ENCODE measurements around the gene FAM219B.
"Not testable (repeated sequence)": the region's sequence is repeated elsewhere in the genome, so short reads cannot be mapped to it uniquely, and the experiment has no call there.

The FAM219B gene

GRCh38 chr15:74902295-74903075 lies 4.2 kb downstream of the FAM219B start:
- DNase-seq: no peak

DNA sequence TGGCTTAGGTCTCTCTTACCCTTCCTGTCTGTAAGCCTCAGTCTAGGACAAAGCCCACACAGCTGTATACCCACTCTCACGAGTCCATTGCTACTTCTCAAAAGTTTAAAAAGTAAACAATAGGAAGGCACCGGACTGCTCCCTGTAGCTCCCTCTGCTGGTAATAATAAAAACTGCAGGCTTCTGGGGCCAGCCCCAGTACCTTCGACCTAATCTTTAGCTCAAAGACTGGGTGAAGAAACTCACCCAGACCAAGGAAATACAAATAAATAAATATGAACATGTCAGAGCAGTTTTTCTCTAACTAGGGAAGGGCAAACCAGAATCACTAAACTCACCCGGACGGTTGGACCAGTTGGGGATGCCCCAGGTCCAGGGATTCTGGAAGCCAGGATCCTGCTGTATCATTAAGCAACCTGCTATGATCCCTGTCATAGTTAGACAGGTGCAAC lies 5.0 kb downstream of the FAM219B start:
- DNase-seq: peak; percentile 87

GRCh38 chr15:74897300-74897701 lies 9.3 kb downstream of the FAM219B start:
- DNase-seq: no peak

DNA sequence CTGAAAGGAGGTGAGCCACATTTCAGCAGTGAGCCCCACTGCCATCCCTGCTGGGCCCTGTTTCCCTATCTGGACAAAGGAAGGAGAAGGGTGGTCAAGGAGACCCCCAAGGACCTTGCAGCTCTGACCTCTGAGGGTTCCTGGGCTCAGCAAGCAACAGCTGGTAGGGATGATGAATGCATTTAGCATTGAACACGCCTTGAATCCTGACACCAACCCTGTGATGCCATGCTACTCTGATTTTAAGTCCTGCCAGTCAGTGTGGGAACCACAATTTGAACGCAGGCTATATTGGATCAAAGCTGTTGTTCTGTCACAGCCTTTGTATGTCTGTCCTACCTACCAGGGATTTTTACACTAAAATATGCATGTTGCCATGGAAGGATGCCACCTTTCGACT lies 10.3 kb downstream of the FAM219B start:
- no peak for DNase-seq

GRCh38 chr15:74895830-74896229 lies 10.8 kb downstream of the FAM219B start:
- no peak for DNase-seq

DNA sequence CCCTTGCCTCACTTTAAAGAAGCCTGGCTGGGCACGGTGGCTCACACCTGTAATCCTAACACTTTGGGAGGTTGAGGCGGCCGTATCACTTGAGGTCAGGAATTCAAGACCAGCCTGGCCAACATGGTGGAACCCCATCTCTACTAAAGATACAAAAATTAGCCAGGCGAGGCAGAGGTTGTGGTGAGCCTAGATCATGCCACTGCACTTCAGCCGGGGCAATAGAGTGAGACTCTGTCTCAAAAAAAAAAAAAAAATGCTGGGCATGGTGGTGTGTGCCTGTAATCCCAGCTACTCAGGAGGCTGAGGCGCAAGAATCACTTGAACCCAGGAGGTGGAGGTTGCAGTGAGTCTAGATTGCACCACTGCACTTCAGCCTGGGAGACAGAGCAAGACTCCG lies 12.3 kb downstream of the FAM219B start:
- DNase-seq: not testable (repeated sequence)

- no peak for DNase-seq
Measured at GRCh38 chr15:74893627-74894026, 13.0 kb downstream of the FAM219B start.

DNA sequence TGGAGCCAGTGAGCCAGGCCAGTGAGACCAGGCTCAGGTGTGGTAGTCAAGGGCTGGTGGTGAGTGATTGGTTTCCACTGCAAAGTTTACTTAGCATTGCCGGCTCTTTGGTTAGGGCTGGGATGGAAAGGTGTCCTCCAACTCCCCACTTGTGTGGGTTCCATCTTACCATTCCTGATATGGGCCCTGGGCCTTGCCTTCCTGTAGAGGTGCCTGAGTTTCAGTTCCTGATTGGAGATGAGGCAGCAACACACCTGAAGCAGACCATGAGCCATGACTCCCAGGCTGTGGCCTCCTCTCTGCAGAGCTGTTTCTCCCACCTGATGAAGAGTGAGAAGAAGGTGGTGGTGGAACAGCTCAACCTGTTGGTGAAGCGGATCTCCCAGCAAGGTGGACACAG lies 13.7 kb downstream of the FAM219B start:
- no peak for DNase-seq

DNA sequence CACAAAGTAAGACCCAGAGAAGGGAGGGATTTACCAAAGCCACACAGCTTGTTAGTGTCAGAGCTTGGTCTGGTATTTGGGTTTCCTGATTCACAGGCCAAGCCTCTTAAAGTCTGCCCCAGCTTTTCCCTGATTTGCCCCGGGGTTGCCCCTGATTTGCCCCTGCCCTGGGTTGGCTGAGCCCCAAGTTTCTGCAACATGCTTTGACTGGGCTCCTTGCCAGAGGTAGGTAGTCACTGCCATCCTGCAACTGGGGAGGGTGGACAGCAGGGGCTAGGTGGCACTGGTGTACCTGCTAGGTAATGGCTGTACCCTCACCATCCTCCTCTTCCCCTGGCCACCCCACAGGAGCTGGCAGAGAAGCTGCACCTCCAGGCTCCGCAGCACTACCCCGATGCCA lies 14.3 kb downstream of the FAM219B start:
- DNase-seq: no peak

DNA sequence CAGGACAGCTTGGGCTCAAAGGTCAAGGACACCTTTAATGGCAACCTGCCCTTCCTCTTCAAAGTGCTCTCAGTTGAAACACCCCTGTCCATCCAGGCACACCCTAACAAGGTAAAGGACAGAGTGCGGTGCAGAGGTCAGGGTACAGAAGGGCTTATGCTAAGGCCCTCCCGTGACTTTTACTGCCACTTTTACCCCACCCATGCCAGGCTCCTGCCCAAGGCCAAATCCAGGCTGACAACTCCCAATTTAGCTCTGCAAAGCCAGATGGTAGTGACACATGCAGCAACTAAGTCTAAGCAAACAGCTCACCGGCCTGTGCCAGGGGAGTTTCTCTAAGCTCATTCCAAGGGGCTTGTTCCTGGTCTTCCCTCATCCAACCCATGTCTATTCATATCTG lies 15.2 kb downstream of the FAM219B start:
- DNase-seq: no peak

- peak; percentile 29 for DNase-seq
Measured at GRCh38 chr15:74890665-74890960, 16.0 kb downstream of the FAM219B start.

DNA sequence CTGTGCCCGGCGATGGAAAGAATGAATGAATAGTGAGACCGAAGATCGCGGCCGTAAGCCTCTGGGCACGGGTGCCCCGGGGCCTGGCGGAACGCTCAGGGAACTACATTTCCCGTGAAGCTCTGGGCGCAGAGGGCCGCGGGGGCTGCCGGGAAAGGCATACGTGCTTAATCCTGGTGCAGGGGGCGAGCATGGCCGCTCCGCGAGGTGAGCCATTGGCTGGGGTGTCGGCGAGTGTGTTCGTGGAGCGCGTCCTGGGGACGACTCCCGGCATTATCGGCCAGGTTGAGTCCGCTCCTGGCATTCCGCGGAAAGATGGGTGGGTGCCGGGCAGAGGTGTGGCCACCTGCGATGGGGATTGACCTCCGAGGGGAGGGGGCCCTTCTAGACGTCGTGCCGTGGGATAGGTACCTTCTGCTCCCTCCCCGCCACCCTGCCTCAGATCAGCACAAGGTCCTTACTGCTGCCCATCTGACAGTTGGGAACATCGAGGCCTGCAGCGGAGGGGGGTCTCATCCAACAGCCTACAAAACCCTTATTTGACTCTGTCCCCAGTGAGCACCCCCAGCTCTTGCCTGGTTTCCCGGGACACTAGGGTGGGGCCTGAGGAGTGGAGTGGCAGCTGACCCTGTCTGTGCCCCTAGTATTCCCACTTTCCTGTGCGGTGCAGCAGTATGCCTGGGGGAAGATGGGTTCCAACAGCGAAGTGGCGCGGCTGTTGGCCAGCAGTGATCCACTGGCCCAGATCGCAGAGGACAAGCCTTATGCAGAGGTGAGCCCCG lies 16.6 kb downstream of the FAM219B start, which contains the start of gene MPI:
MPI (plus strand) TSS at position 160 of the 782 bp plus-strand sequence; CDS start at position 192, 32 bp downstream.
- DNase-seq: peak; percentile 81

DNA sequence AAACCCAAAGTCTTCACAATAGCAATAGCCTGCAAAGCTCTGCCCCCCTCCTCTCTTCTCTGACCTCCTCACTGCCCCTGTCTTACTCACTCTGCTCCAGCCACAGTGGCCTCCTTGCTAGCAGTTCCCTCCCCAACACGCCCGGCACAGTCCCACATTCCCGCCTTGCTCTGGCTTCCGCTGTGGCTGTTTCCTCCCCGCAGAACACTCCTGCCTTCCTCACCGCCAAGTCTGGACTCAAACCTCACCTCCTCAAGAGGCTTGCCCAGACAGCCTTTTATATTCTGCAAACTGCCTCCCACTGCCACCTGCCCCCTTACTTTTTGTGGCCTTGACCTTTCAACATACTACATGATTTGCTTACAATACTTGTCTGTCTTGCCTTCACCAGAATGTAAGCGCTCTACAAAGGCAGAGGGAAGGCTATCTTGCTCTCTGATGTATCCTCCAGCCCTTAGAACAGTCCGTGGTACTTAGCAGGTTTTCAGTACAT lies 17.2 kb downstream of the FAM219B start:
- DNase-seq: no peak

GRCh38 chr15:74888716-74889115 lies 17.9 kb downstream of the FAM219B start:
- DNase-seq: no peak

- not testable (repeated sequence) for DNase-seq
Measured at GRCh38 chr15:74887537-74888193, 19.0 kb downstream of the FAM219B start.

- no peak for DNase-seq
Measured at GRCh38 chr15:74885461-74885860, 21.2 kb downstream of the FAM219B start.

- no peak for DNase-seq
Measured at GRCh38 chr15:74884428-74885223, 22.0 kb downstream of the FAM219B start.

GRCh38 chr15:74882528-74882927 lies 24.1 kb downstream of the FAM219B start:
- no peak for DNase-seq

DNA sequence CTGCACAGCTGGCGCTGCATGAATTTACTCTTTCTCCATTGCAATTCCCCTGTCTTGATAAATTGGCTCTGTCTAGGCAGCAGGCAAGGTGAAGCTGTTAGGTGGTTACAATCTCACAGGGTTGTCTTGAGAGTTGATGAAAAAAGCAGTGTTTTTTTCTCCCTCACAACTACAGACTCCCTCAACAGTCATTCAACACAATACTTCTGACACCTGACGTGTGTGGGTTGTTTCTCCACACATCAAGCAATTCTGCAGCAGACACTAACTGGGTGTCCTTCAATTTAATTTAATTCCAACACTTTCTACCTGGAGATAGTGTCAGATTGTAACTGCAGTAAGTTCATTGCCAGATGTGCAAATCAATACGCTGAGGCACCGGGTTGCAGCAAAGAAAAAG lies 28.4 kb downstream of the FAM219B start:
- no peak for DNase-seq

DNA sequence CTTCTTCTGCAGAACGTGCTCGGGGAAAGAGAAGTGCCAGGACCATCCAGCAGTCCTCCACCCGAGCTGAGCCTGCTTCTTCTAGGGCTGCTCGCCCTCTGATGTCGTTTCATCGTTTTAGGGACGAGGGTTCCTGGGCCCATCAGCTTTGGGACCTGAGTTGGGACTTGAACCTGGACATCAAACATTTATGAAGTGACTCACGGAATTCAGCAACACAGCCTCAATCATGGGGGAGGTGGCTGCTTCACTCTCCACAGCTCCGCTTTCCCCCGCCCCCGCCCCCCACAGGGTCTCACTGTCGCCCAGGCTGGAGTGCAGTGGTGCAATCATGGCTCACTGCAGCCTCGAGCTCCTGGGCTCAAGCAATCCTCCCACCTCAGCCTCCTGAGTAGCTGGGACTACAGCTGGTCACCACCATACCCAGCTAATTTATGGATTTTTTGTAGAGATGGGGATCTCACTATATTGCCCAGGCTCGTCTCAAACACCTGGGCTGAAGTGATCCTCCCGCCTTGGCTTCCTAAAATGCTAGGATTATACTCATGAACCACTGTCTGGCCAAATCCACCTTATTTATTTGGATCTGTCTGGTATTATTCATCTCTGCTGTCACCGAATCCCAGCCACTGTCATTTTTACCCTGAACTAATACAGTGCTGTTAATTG lies 32.8 kb downstream of the FAM219B start:
- no peak for DNase-seq

DNA sequence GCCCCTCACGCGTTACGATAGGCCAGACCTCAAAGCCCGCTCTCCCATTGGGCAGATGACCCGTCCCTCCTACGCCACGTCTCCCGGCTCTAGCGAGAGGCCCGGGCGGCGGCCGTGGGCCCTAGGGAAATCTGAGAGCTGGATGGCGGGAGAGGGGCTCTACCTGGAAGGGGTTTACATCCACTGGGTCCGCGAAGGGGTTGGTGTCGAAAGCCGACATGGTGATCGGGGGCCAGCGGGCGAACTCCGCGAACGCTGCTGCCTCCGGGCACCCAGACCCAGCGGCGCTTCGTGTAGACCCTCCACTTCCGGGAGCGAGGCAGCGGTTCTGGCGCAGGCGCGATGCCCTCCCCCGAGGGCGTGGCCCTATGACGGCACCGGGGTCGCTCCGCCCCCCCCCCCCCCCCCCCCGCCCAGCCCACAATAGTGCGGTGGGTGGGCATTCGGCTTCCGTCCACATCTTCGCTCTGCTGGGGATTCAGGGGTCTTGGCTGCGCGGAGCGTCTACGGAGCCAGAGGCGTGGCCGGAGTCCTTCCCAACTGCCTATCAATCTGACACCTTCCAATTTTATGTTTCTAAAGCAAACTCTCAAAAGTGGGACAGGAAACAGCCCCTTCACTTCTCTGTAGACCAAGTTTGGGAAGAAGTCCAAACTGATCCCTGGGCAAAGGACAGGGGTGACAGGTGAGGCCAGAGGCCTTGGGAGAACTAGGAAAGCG lies 33.5 kb downstream of the FAM219B start, which contains the start of gene SCAMP2:
SCAMP2 (minus strand) TSS at position 330 of the 720 bp plus-strand sequence; CDS start at position 220, 110 bp downstream.
- DNase-seq: peak; percentile 95
